GM21576 (cell line): Measurements from ENCODE around the gene NPTN.
"Not testable (repeated sequence)": the region's sequence is repeated elsewhere in the genome, so short reads cannot be mapped to it uniquely, and the experiment has no call there.

Experiments
- ATAC-seq: cut with Tn5 transposase; IDR thresholded peaks from one replicate; pipeline ENCODE4 v1.9.1; 2021; ENCODE audit warnings: mild to moderate bottlenecking, moderate library complexity; ENCODE audit not compliant: unreplicated experiment

NPTN gene

GRCh38 chr15:73601451-73602445, 31.4 kb downstream of the NPTN start:
- no peak for ATAC-seq

DNA sequence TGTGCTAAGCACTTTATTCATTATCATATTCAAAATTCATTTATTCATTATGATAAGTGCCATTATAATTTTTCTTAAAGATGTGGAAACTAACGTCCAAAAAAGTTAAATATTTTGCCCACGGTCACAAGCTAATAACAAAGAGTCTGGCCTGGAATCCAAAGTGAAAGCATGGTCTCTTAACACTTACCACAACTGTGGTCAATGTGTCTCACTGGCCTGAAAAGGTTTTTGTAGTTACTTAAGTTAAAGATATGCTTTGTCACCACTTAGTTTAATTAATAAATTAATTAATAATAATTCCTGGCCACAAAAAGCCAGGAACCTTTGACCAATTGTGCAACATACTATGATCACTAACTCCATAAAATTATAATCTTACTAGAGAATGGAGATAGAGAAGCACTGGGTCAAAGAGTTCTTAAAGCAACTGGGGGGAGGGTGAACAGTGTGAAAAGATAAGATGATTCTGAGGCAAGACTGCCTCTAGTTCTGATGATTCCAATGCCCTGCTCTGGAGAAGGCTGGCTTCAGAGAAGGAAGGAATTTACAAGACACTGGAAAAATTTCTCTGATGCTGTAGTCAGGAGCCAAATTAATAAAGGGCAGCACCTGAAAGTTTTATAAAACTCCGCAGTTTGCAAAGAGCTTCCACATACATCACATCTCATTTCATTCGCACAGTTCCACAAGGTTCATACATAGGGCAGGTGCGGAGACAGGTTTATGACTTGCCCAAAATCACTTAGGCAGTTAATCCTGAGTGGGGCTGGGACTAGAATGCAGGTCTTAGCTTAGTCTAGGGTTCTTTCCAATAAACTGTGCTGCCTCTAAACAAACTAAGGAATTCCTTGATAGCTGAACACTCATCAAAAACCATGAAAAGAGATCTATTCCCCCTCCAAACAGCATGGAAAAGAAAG, 32.5 kb downstream of the NPTN start:
- no peak for ATAC-seq

- no peak for ATAC-seq
These were observed 33.3 kb downstream of the NPTN start for GRCh38 chr15:73599934-73600333.

DNA sequence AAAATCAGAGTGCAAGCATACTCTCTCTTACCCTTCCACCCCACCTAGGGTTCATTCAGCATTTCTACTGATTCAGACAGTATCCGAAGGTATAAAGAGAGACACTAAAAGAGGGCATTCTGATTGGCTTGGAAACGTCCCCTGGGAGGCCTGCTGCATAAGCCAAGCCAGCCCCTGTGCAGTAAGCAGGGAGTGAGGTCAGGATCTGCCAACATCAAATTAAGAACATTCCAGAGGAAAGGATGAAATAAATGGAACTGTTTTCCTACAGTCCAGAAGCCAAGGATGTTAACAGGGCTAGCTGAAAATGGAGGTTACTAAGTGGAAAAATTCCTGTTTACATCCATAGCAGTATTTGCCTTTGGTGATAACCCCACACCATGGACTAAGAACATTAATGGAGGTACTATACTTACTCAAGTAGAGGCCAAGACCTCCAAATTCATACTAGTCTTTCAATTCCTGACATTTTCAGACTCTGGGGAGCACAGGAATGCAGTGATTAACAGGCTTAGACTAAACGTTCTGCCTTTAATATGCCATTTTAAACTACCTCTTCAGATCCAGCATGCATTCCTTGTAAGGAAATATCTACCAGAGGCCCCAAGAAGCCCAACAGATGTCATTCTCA, 34.5 kb downstream of the NPTN start:
- no peak for ATAC-seq

DNA sequence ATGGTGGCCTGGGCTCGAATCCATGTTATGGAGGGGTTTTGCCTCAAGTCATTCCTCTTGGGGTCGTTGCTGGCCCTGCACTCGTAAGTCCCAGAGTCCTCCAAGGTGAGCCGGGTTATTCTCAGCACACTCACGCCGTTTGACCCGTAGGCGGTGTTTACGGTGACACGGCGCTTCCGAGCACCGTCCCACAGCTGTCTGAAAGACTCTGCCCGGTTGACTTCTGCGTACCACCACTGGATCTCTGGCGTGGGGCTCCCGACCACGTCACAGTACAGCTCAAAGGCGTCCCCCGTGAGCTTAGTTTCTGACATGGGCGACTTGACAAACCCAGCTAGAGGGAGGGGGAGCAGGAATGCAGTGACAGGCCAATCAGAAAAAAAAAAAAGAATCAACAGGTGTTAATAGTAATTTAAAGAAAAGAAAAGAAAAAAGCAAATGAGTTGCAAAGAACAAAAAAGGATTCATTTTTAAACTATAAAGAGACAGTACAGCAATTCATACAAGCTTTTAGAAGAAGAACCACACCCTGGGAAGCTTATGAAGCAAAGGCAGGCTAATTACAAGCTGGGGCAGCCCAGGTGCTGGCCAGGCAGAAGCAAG, 36.1 kb downstream of the NPTN start:
- ATAC-seq, result no peak

GRCh38 chr15:73596174-73596573, 37.0 kb downstream of the NPTN start:
- no peak for ATAC-seq

- no peak for ATAC-seq
These were observed 39.1 kb downstream of the NPTN start for GRCh38 chr15:73594109-73594508.

GRCh38 chr15:73593304-73594074, 39.7 kb downstream of the NPTN start:
- ATAC-seq, result no peak

GRCh38 chr15:73590263-73590662, 42.9 kb downstream of the NPTN start:
- ATAC-seq, result no peak

DNA sequence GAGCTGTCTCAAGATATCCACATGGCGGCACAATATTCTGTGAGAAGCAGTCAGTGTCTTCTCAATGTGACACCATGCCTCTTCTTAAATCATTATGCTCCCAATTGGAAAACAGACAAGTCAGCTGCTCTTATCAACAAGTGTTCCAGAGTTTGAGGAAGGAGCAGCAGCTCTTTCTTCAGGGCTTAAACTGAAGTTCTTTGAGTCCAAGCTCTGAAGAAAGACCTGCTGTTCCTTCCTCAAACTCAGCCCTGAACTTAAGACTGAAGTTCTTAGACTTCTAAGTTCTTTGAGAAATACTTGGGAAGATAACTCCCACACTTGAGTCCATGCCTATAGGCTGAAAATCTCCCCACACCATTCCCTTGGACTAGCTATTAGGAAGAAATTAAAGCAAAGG, 43.4 kb downstream of the NPTN start:
- ATAC-seq, result no peak

DNA sequence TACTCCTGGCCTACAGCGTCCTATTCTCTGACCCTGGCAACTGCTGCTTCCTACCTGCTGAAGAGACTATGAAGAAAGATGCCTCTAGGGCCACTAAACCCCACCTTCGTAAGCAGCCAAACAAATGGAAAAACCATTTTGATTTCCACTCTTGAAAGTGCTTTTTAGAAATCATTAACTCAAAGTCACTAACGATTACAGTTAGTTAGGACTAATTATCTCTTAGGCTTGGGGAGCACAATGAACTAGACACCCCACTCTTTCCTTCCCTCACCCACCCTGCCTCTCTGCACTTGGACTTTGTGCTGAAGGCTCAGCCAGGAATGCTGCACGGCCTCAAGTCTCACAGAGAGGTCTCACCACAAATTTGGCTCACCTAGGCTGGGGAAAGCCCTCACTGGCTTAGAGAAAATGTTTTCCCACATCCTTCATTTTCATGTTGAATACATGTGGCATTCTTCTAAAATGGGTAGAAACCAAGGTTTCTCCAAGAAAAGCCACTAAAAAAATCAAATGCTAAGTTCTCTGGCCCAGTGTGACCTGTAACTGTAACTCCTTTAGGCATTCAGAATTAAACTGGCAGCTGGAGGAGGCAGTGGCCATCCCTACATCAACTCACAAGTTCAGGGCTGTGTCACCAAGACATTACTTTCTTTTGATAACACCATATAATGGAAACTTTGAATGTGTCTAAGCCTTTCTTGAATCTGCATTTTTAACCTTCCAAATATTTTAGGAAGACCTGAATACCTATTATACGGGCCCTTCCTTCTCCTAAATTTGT, 47.1 kb downstream of the NPTN start:
- ATAC-seq, result no peak

DNA sequence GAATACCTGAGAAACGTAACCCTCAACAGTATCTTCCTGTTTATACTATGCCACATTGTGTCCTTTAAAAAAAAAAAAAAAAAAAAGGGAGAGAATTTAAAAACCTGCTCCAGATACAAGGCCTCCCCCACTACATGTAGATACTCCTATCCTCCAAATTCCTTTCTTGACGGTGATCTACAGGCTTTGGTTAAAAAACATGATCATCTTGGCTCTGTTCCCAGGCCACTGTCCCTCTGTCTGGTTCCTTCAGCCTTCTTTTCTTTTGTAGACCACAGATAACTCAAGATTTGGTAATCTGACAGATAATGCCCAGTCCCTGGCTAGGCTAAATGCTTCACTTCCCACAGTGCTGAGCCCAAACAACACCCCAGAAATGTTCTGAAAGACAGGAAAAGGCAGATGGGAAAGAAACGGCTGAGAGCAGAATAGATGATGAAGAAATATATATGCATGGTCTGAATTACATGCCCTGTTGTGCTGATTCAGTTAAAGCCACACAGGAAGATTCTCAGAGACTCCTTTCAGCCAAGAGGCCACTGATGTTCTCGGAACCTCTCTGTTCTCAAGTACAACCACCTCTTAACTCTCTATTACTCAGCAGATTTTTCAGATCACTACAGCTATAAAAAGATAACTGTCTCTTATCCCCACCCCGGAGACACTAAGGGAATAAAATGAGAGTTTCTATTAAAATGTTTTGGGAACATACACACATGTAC, 48.3 kb downstream of the NPTN start:
- no peak for ATAC-seq

DNA sequence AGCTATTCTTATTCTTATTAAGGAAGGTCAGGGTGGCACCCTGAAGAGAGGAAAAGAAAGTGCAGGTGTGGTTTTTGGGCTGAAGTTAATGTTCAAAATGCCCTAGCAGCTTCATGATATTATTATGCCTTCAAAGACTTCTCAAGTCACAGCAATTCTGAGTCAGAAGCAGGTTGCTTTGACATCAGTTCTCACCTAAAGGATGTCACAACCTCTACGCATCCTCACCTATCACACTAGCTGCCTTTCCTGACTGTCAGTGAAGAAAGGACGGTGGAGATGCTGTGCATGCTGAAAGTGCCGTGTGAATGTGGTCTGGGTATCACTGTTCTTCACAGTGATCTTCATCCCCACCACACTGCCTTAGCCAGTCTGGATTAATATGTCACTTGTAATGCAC, 49.6 kb downstream of the NPTN start:
- ATAC-seq, result no peak

- ATAC-seq, result no peak
These were observed 50.3 kb downstream of the NPTN start for GRCh38 chr15:73582851-73583379.

DNA sequence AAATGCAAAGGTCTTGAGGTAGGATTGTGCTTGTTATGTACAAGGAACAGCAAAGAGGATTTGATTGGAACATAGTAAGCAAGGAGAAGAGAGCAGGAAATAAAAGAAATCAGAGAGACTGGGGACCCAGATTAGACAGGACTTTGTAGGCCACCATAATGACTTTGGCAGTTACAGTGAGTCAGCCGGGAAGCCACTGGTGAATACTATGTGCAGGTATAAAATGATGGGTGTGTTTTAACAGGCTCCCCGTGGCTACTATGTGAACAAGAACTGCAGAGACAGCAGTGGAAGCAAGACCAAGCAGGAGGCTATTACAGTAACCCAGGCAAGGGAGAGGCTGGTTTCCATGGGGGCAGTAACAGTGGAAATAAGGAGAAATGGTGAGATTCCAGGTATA, 55.2 kb downstream of the NPTN start:
- ATAC-seq, result no peak

DNA sequence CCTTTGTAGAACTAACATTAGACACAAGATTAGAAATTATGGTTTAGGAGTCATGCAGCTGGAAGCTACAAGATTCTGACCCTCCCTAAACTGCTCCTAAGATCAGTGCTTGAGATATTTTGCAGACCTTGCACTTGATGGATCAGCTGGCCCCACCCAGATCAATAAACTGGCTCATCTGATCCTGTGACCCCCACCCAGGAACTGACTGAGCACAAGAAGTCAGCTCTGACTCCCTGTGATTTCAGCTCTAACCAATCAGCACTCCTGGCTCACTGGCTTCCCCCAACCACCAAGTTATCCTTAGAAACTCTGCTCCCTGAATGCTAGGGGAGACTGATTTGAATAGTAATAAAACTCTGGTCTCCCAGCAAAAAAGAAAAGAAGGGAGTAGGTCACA, 55.6 kb downstream of the NPTN start:
- not testable (repeated sequence) for ATAC-seq

DNA sequence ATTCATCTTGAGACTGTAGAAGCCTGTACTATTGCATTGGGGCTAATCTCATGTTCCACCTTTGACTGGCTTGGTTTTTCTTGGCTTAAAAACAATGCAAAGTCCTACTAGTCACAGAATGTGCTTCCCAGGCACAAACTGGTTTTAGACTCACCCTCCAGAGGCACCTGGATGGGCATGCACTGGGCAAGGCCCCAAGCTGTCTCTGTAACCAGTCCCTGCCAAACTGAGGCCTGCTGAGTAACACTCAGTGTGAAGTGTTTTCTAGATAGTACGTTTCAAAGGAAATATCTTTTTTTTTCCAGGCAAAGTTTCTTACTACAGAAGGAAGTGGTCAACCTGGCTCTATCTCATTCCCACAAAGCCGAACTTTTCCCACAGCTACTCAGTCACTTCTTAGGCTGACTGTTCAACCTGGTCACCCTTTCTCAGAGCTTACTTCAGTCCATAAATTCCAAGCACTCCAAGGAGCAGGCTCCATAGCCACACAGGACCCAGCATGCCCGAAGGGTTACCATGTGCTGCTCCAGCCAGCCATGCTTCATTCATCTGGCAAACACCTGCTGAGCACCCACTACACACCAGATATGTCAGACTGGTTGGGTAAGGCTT, 57.4 kb downstream of the NPTN start:
- ATAC-seq, result no peak

DNA sequence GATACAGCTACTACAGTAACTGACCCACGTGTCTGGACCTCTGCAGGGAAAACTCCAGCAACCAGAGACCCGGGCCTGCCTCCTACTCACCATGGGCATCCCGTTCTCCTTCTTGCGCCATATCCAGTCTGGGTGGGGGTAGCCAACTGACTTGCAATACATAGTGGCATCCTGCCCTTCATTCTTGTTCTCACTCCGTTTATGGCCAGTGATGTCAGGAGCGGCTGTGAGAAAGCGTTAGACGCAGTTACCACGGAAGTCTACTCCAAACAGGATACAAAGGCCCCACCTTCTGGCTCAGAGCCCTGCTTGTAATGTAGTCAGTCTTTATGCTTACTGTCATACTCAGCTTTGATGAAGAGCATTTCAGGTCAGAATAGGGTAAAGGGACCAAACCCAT, 59.6 kb downstream of the NPTN start:
- no peak for ATAC-seq
